ENCODE data around the gene PHEX. TPM values are rescaled to one million over a fixed set of nuclear protein-coding genes. Genes with fewer than 3 reads are reported as not detected.
A peak's percentile ranks its signal among the peaks of the same experiment; 100 is the strongest.

PHEX gene
- polyA plus RNA-seq, 2 donors = 0.09 to 0.12 TPM

DNA sequence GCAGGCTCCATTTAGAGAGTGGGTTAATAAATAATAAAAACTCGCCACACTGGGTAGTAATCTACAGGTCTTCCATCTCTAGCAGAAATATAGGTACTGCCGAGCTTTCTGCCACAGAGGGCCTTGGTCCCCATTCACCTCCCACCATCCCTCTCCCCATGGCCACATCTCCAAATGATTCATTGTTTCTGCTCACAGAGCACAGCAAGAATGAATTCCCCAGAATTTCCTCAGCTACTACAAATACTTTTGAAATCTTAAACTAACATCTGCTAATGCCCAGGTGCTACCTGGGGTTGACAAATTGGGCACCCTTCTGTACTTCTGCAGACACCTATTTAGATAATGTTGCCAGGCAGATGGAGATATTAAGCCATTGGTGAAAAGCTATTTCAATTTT lies 5.1 kb downstream of the PHEX start:
- Histone ChIP-seq H3K27ac (ENCODE audit: low read depth in 2 of 2, low read length in 1 of 2) (no peak overlapping the region), H3K27me3 (ENCODE audit: control insufficient read depth in 1 of 2, insufficient read depth in 2 of 2, low read length in 2 of 2) (no peaks in the 10 kb centered on the region), H3K4me1 (ENCODE audit: control insufficient read depth in 2 of 2, insufficient read depth in 2 of 2, low read length in 1 of 2) (no peaks in the 10 kb centered on the region), H3K4me3 (ENCODE audit: low read depth in 1 of 2, low read length in 2 of 2) (no peak overlapping the region), H3K9me3 (ENCODE audit: control insufficient read depth in 2 of 2, insufficient read depth in 1 of 2, low read depth in 1 of 2, low read length in 1 of 2) (no peaks in the 10 kb centered on the region), H3K36me3 (ENCODE audit: control insufficient read depth in 2 of 2, insufficient read depth in 2 of 2, low read length in 1 of 2) (no peaks in the 10 kb centered on the region)
- 87 to 98% methylated on average over 2 of the region's 2 CpGs for WGBS, 2 donors

DNA sequence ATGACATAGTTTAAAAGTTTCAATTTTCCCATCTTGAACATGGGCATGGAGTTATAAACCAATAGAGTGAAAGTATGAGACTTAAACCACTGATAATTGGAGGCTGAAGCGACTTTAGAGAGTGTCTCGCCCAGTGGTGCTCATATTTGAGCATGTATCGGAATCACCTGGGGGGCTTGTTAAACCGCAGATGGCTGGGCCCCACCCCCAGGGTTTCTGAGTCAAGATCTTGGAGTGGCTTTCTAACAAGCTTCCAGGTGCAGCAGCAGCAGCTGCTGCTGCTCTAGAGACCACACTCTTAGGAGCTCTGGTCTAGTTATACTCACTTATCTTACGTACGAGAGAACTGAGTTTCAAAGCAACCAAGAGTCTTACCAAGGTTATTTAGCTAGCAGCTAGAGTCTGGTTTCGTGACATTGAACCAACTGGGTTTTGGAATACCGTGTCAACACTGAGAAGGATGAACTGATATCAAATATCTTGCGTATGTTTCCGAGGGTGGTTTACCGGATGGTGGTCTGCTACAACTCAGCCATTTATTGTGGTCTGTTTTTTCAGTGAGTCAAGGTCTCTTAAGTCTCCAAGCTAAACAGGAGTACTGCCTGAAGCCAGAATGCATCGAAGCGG lies 5.9 kb downstream of the PHEX start:
- H3K4me3 ChIP-seq (ENCODE audit: low read depth in 1 of 2, low read length in 2 of 2) = no peak overlapping the region
- H3K4me1 ChIP-seq (ENCODE audit: control insufficient read depth in 2 of 2, insufficient read depth in 2 of 2, low read length in 1 of 2) = no peaks in the 10 kb centered on the region
- no peak overlapping the region for H3K27ac ChIP-seq (ENCODE audit: low read depth in 2 of 2, low read length in 1 of 2)
- WGBS, 2 donors = 86 to 92% methylated on average over 13 of the region's 13 CpGs
- no peaks in the 10 kb centered on the region for H3K9me3 ChIP-seq (ENCODE audit: control insufficient read depth in 2 of 2, insufficient read depth in 1 of 2, low read depth in 1 of 2, low read length in 1 of 2)
- H3K36me3 ChIP-seq (ENCODE audit: control insufficient read depth in 2 of 2, insufficient read depth in 2 of 2, low read length in 1 of 2) = no peaks in the 10 kb centered on the region
- no peaks in the 10 kb centered on the region for H3K27me3 ChIP-seq (ENCODE audit: control insufficient read depth in 1 of 2, insufficient read depth in 2 of 2, low read length in 2 of 2)

DNA sequence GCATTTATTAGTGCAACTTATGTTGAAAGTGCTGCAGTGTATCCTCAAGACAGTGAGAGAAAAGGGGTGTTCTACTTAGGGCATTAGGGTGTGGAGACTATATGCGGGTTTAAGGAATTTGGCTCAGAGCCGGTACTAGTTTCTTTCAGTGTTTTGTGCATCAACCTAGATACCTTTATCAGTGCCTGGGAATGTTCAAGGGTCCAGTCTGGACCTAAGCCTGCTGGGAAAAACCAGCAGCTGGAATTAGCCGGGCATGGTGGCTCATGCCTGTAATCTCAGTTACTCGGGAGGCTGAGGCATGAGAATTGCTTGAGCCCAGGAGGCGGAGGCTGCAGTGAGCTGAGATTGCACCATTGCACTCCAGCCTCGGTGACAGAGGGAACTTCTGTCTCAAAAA lies 7.4 kb downstream of the PHEX start:
- Histone ChIP-seq H3K27me3 (ENCODE audit: control insufficient read depth in 1 of 2, insufficient read depth in 2 of 2, low read length in 2 of 2) (no peaks in the 10 kb centered on the region), H3K4me1 (ENCODE audit: control insufficient read depth in 2 of 2, insufficient read depth in 2 of 2, low read length in 1 of 2) (no peaks in the 10 kb centered on the region), H3K4me3 (ENCODE audit: low read depth in 1 of 2, low read length in 2 of 2) (no peak overlapping the region), H3K36me3 (ENCODE audit: control insufficient read depth in 2 of 2, insufficient read depth in 2 of 2, low read length in 1 of 2) (no peaks in the 10 kb centered on the region), H3K27ac (ENCODE audit: low read depth in 2 of 2, low read length in 1 of 2) (no peak overlapping the region), H3K9me3 (ENCODE audit: control insufficient read depth in 2 of 2, insufficient read depth in 1 of 2, low read depth in 1 of 2, low read length in 1 of 2) (no peaks in the 10 kb centered on the region)
- WGBS, 2 donors = 88 to 90% methylated on average over 6 of the region's 6 CpGs

DNA sequence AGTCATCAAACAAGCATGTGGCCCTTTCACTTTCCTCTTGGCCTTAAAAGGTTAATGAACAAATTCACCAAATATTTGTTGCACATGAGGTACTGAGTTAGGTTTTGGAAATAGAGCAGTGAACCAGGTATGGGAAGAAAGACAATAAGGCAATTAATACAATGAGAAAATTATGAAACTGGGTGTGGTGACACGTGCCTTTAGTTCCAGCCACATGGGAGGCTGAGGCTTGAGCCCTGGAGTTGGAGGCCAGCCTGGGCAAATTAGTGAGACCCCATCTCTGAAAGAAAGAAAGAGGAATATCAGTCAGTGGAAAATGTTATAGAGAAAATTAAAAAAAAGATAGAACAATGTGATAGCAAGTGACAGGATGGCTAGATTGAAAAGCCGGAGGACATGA lies 8.1 kb downstream of the PHEX start:
- Histone ChIP-seq H3K4me3 (ENCODE audit: low read depth in 1 of 2, low read length in 2 of 2) (no peak overlapping the region), H3K4me1 (ENCODE audit: control insufficient read depth in 2 of 2, insufficient read depth in 2 of 2, low read length in 1 of 2) (no peaks in the 10 kb centered on the region), H3K27me3 (ENCODE audit: control insufficient read depth in 1 of 2, insufficient read depth in 2 of 2, low read length in 2 of 2) (no peaks in the 10 kb centered on the region), H3K27ac (ENCODE audit: low read depth in 2 of 2, low read length in 1 of 2) (no peak overlapping the region), H3K9me3 (ENCODE audit: control insufficient read depth in 2 of 2, insufficient read depth in 1 of 2, low read depth in 1 of 2, low read length in 1 of 2) (no peaks in the 10 kb centered on the region), H3K36me3 (ENCODE audit: control insufficient read depth in 2 of 2, insufficient read depth in 2 of 2, low read length in 1 of 2) (no peaks in the 10 kb centered on the region)
- 76 to 93% methylated on average over 2 of the region's 2 CpGs for WGBS, 2 donors

DNA sequence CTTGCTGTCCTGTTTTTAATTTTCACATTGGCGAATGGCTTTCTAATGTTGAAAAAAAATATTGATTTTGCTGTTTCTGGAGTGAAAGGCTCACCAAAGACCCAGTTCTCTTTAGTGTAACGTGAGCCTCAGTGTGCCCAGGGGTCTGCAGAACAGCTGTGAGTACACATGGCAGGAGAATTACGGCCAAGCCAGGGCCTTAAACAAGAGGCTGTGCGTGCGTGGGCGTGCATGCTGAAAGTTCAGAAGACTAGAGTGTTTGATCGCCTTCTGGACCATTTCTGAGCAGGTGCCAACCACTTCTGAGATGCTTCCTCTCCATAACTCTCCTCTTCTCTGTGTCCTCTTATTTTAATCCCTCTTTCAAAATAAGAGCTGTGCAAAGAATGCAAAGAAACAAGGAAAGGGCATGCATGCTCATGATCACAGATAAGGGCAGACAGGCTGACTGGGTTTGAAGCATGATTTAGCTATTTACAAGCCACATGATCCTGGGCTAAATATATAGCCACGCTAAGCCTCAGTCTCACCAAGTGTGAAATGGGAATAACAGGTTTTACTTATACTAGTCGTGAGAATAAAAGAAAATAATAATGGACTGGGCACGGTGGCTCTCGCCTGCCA lies 9.9 kb downstream of the PHEX start:
- 77% methylated on average over 11 of the region's 11 CpGs for WGBS, 2 donors
- Histone ChIP-seq H3K27me3 (ENCODE audit: control insufficient read depth in 1 of 2, insufficient read depth in 2 of 2, low read length in 2 of 2) (no peaks in the 10 kb centered on the region), H3K4me1 (ENCODE audit: control insufficient read depth in 2 of 2, insufficient read depth in 2 of 2, low read length in 1 of 2) (no peaks in the 10 kb centered on the region), H3K27ac (ENCODE audit: low read depth in 2 of 2, low read length in 1 of 2) (no peak overlapping the region), H3K9me3 (ENCODE audit: control insufficient read depth in 2 of 2, insufficient read depth in 1 of 2, low read depth in 1 of 2, low read length in 1 of 2) (no peaks in the 10 kb centered on the region), H3K36me3 (ENCODE audit: control insufficient read depth in 2 of 2, insufficient read depth in 2 of 2, low read length in 1 of 2) (no peaks in the 10 kb centered on the region), H3K4me3 (ENCODE audit: low read depth in 1 of 2, low read length in 2 of 2) (no peak overlapping the region)

DNA sequence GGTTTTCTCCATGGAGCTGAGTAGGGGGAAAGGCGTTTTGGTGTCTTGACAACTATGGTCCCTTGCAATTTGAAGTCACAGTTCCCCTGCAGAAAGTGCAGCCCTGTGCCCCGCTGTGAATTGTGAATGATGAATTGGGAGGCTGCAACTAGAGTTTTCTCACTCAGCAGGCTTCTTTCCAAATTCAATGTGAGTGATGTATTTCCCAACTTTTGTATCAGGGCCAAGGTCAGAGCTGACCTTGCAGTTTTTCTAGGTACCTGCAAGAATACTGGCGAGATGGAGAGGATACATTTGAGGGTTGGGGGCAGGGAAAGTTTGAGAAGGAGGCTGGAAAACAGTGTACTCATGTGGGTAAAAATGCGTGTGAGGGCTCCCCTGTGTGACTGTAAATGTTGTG lies 11.7 kb downstream of the PHEX start:
- 44 to 79% methylated on average over 4 of the region's 4 CpGs for WGBS, 2 donors
- Histone ChIP-seq H3K36me3 (ENCODE audit: control insufficient read depth in 2 of 2, insufficient read depth in 2 of 2, low read length in 1 of 2) (no peaks in the 10 kb centered on the region), H3K27ac (ENCODE audit: low read depth in 2 of 2, low read length in 1 of 2) (no peak overlapping the region), H3K27me3 (ENCODE audit: control insufficient read depth in 1 of 2, insufficient read depth in 2 of 2, low read length in 2 of 2) (no peaks in the 10 kb centered on the region), H3K9me3 (ENCODE audit: control insufficient read depth in 2 of 2, insufficient read depth in 1 of 2, low read depth in 1 of 2, low read length in 1 of 2) (no peaks in the 10 kb centered on the region), H3K4me3 (ENCODE audit: low read depth in 1 of 2, low read length in 2 of 2) (no peak overlapping the region), H3K4me1 (ENCODE audit: control insufficient read depth in 2 of 2, insufficient read depth in 2 of 2, low read length in 1 of 2) (no peaks in the 10 kb centered on the region)

DNA sequence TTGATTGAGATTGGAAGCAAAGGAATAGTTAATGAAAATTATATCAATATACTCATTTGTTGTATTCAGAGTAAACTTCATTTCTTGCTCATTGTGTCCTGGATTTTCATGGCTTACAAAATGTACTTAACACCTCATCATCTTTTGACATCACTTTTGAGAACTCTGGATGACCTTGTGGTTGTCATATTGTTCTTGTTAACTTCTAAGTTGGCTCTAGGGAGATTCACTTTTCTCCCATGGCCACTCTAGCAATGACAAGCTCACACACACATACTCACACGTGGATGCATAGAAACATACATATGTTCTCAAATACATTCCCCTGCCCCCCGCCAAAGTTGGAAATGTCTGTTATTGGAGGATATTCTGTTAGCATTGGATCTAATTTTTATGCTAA lies 15.3 kb downstream of the PHEX start:
- H3K36me3 ChIP-seq (ENCODE audit: control insufficient read depth in 2 of 2, insufficient read depth in 2 of 2, low read length in 1 of 2) = no peaks in the 10 kb centered on the region
- H3K4me1 ChIP-seq (ENCODE audit: control insufficient read depth in 2 of 2, insufficient read depth in 2 of 2, low read length in 1 of 2) = no peaks in the 10 kb centered on the region
- no peaks in the 10 kb centered on the region for H3K27me3 ChIP-seq (ENCODE audit: control insufficient read depth in 1 of 2, insufficient read depth in 2 of 2, low read length in 2 of 2)
- no peak overlapping the region for H3K27ac ChIP-seq (ENCODE audit: low read depth in 2 of 2, low read length in 1 of 2)
- WGBS, 2 donors = 59 to 67% methylated on average over 2 of the region's 2 CpGs
- no peaks in the 10 kb centered on the region for H3K9me3 ChIP-seq (ENCODE audit: control insufficient read depth in 2 of 2, insufficient read depth in 1 of 2, low read depth in 1 of 2, low read length in 1 of 2)
- H3K4me3 ChIP-seq (ENCODE audit: low read depth in 1 of 2, low read length in 2 of 2) = no peak overlapping the region

DNA sequence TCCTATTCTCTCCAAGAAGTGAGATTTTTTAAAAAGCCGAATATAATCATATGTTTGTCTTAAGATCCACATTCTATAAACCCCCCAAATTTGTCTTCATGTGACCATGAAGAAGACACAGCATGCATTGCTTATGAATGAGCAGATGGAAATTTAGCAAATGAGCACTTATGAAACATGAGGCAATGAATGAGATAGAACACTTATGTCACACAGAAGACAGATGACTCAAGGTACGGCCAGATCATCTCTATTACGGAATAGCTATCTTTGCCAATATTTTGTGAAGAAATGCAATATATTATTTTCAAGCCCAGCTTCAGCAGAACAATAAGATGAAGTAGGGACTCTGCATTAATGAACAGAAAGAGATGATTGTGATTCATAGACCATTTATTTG lies 21.4 kb downstream of the PHEX start:
- Histone ChIP-seq H3K4me1 (ENCODE audit: control insufficient read depth in 2 of 2, insufficient read depth in 2 of 2, low read length in 1 of 2) (no peaks in the 10 kb centered on the region), H3K4me3 (ENCODE audit: low read depth in 1 of 2, low read length in 2 of 2) (no peak overlapping the region), H3K9me3 (ENCODE audit: control insufficient read depth in 2 of 2, insufficient read depth in 1 of 2, low read depth in 1 of 2, low read length in 1 of 2) (no peaks in the 10 kb centered on the region), H3K27me3 (ENCODE audit: control insufficient read depth in 1 of 2, insufficient read depth in 2 of 2, low read length in 2 of 2) (no peaks in the 10 kb centered on the region), H3K36me3 (ENCODE audit: control insufficient read depth in 2 of 2, insufficient read depth in 2 of 2, low read length in 1 of 2) (no peaks in the 10 kb centered on the region), H3K27ac (ENCODE audit: low read depth in 2 of 2, low read length in 1 of 2) (no peak overlapping the region)
- 58 to 74% methylated on average over 3 of the region's 3 CpGs for WGBS, 2 donors

DNA sequence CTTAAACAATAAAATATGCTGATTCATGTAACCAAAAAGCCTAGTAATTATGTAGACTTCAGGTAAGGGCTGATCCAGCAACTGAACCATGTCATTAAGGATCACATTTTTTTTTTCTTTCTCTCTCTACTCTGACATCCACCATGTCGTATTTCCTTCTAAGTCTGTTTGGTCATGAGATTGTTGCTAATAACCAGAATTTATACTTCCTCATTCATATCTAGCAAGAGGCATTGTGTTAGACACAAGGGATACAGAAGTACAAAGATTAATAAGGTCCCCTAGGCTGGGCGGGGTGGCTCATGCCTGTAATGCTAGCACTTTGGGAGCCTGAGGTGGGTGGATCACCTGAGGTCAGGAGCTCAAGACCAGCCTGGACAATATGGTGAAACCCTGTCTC lies 24.1 kb downstream of the PHEX start:
- Histone ChIP-seq H3K4me3 (ENCODE audit: low read depth in 1 of 2, low read length in 2 of 2) (no peak overlapping the region), H3K27ac (ENCODE audit: low read depth in 2 of 2, low read length in 1 of 2) (peak overlapping the region in 1 of 2 donors; percentile 30), H3K36me3 (ENCODE audit: control insufficient read depth in 2 of 2, insufficient read depth in 2 of 2, low read length in 1 of 2) (no peaks in the 10 kb centered on the region), H3K27me3 (ENCODE audit: control insufficient read depth in 1 of 2, insufficient read depth in 2 of 2, low read length in 2 of 2) (peaks cover 0 to 2% of the 10 kb centered on the region in 2 donors), H3K9me3 (ENCODE audit: control insufficient read depth in 2 of 2, insufficient read depth in 1 of 2, low read depth in 1 of 2, low read length in 1 of 2) (no peaks in the 10 kb centered on the region), H3K4me1 (ENCODE audit: control insufficient read depth in 2 of 2, insufficient read depth in 2 of 2, low read length in 1 of 2) (no peaks in the 10 kb centered on the region)
- WGBS, 2 donors = 61 to 72% methylated on average over 2 of the region's 2 CpGs

DNA sequence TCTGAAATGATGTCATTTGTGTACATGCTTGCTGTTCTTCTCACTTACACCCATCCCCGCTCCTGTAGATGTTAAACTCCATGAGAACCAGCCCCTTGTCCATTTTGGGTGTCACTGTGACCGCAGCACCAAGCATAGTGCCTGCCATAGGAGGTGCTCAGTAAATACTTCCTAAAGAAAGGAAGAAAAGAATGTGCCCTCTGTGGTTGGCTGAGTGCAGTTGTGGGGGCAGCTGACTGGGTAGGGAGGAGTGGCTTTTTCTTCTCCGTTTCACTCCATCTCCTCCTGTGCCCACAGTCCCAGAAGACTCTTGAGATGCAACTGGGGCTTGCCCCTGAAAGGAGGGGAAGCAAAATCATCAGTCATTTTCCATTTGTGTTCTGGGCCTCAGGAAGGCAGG lies 25.5 kb downstream of the PHEX start:
- WGBS, 2 donors = 62 to 94% methylated on average over 3 of the region's 3 CpGs
- no peaks in the 10 kb centered on the region for H3K36me3 ChIP-seq (ENCODE audit: control insufficient read depth in 2 of 2, insufficient read depth in 2 of 2, low read length in 1 of 2)
- H3K4me1 ChIP-seq (ENCODE audit: control insufficient read depth in 2 of 2, insufficient read depth in 2 of 2, low read length in 1 of 2) = no peaks in the 10 kb centered on the region
- peaks cover 0 to 2% of the 10 kb centered on the region in 2 donors for H3K27me3 ChIP-seq (ENCODE audit: control insufficient read depth in 1 of 2, insufficient read depth in 2 of 2, low read length in 2 of 2)
- no peaks in the 10 kb centered on the region for H3K9me3 ChIP-seq (ENCODE audit: control insufficient read depth in 2 of 2, insufficient read depth in 1 of 2, low read depth in 1 of 2, low read length in 1 of 2)
- H3K27ac ChIP-seq (ENCODE audit: low read depth in 2 of 2, low read length in 1 of 2) = no peak overlapping the region
- H3K4me3 ChIP-seq (ENCODE audit: low read depth in 1 of 2, low read length in 2 of 2) = no peak overlapping the region
